GM19035 (cell line): Measurements from ENCODE around the gene ALOX12B.
"Not testable (repeated sequence)": the region's sequence is repeated elsewhere in the genome, so short reads cannot be mapped to it uniquely, and the experiment has no call there.

ENCODE experiments used
- ATAC-seq: cut with Tn5 transposase; IDR thresholded peaks from one replicate; pipeline ENCODE4 v1.9.1; 2021; ENCODE audit not compliant: unreplicated experiment

The ALOX12B gene

GRCh38 chr17:8119581-8120519 is 32.3 kb upstream of the ALOX12B start:
- ATAC-seq = peak; percentile 43

- peak; percentile 30 for ATAC-seq
These were observed 31.5 kb upstream of the ALOX12B start for GRCh38 chr17:8118769-8119580.

GRCh38 chr17:8117980-8118768 is 30.7 kb upstream of the ALOX12B start, which contains the start of gene ALOXE3:
Gene ALOXE3 (minus strand): TSS chr17:8118514. CDS start chr17:8117990, 524 bp downstream.
- no peak for ATAC-seq

- ATAC-seq = no peak
These were observed 30.0 kb upstream of the ALOX12B start for GRCh38 chr17:8117367-8117979.

GRCh38 chr17:8116776-8117175 is 29.3 kb upstream of the ALOX12B start:
- ATAC-seq = no peak

- ATAC-seq = no peak
These were observed 23.4 kb upstream of the ALOX12B start for GRCh38 chr17:8110907-8111306.

- ATAC-seq = no peak
These were observed 22.9 kb upstream of the ALOX12B start for GRCh38 chr17:8110456-8110804.

- ATAC-seq = no peak
These were observed 22.3 kb upstream of the ALOX12B start for GRCh38 chr17:8109661-8110455.

- no peak for ATAC-seq
These were observed 21.6 kb upstream of the ALOX12B start for GRCh38 chr17:8108972-8109660.

- ATAC-seq = not testable (repeated sequence)
These were observed 19.5 kb upstream of the ALOX12B start for GRCh38 chr17:8106980-8107379.

GRCh38 chr17:8105957-8106398 is 18.5 kb upstream of the ALOX12B start:
- no peak for ATAC-seq

GRCh38 chr17:8104911-8105310 is 17.4 kb upstream of the ALOX12B start:
- ATAC-seq = no peak

GRCh38 chr17:8103549-8103948 is 16.0 kb upstream of the ALOX12B start:
- ATAC-seq = no peak

GRCh38 chr17:8101721-8102120 is 14.2 kb upstream of the ALOX12B start:
- ATAC-seq = no peak

GRCh38 chr17:8100763-8101162 is 13.2 kb upstream of the ALOX12B start:
- ATAC-seq = no peak

GRCh38 chr17:8100111-8100510 is 12.6 kb upstream of the ALOX12B start:
- no peak for ATAC-seq

GRCh38 chr17:8096541-8096940 is 9.0 kb upstream of the ALOX12B start:
- ATAC-seq = no peak

- no peak for ATAC-seq
These were observed 7.8 kb upstream of the ALOX12B start for GRCh38 chr17:8095361-8095760.

- no peak for ATAC-seq
These were observed 3.6 kb upstream of the ALOX12B start for GRCh38 chr17:8091033-8091687.
